WTC11 (cell line): ENCODE results near the gene PRR5L. TPM values are rescaled to one million over a fixed set of nuclear protein-coding genes. Genes with fewer than 3 reads are reported as not detected.

Source experiments
- ATAC-seq: fragments of 200-7000 bp; cut with Tn5 transposase; 2 replicates; pipeline ENCODE4 v1.10.0; 2021; ENCODE audit warnings: mild to moderate bottlenecking, moderate library complexity
- CTCF ChIA-PET: fragments of 300-600 bp; sonication (Branson Sonifier 250); formaldehyde crosslinking; loops from one replicate; lab custom pipeline; 2021; ENCODE audit warnings: antibody characterized with exemption; lab: Charles Lee
- POLR2A ChIA-PET: fragments of 350-600 bp; sonication (Branson Sonifier 250); formaldehyde crosslinking; loops from one replicate; lab custom pipeline; 2021; ENCODE audit warnings: antibody characterized with exemption; lab: Charles Lee
- DNase-seq: peaks from one replicate; pipeline ENCODE4 v3.0.0; 2021; ENCODE audit warnings: low spot score
- H3K27ac Mint-ChIP-seq: 2 replicates; pipeline ENCODE4 v1.8.0; 2021; ENCODE audit warnings: mixed read lengths
- H3K27me3 Mint-ChIP-seq: 2 replicates; pipeline ENCODE4 v1.8.0; 2021; ENCODE audit warnings: low read depth, mild to moderate bottlenecking, moderate library complexity, mixed read lengths
- H3K36me3 Mint-ChIP-seq: 2 replicates; pipeline ENCODE4 v1.8.0; 2021; ENCODE audit warnings: mixed read lengths
- H3K4me1 Mint-ChIP-seq: 2 replicates; pipeline ENCODE4 v1.8.0; 2022; ENCODE audit warnings: mixed read lengths
- H3K4me3 Mint-ChIP-seq: 2 replicates; pipeline ENCODE4 v1.8.0; 2021; ENCODE audit warnings: mild to moderate bottlenecking, moderate library complexity, mixed read lengths
- H3K9me3 Mint-ChIP-seq: 2 replicates; pipeline ENCODE4 v1.8.0; 2021; ENCODE audit warnings: mixed read lengths
- E2F5 ChIP-seq: sonication (generic); formaldehyde crosslinking; IDR thresholded peaks from 2 replicates; pipeline ENCODE4 v1.8.1; 2022; ENCODE audit warnings: mild to moderate bottlenecking, moderate library complexity, missing genetic modification reagents
- ESRRA ChIP-seq: sonication (generic); formaldehyde crosslinking; IDR thresholded peaks from 2 replicates; pipeline ENCODE4 v1.8.1; 2022; ENCODE audit warnings: mild to moderate bottlenecking, missing genetic modification reagents, borderline replicate concordance
- NR2C2 ChIP-seq: sonication (generic); formaldehyde crosslinking; IDR thresholded peaks from 2 replicates; pipeline ENCODE4 v1.8.0; 2022; ENCODE audit warnings: mild to moderate bottlenecking, missing genetic modification reagents
- PRDM15 ChIP-seq: sonication (generic); formaldehyde crosslinking; IDR thresholded peaks from 2 replicates; pipeline ENCODE4 v1.8.0; 2022; ENCODE audit warnings: missing genetic modification reagents
- TCF7 ChIP-seq: sonication (generic); formaldehyde crosslinking; IDR thresholded peaks from 2 replicates; pipeline ENCODE4 v1.8.0; 2022; ENCODE audit warnings: mild to moderate bottlenecking, low read depth, missing genetic modification reagents, moderate library complexity
- USF2 ChIP-seq: sonication (generic); formaldehyde crosslinking; IDR thresholded peaks from 2 replicates; pipeline ENCODE4 v1.8.1; 2023; ENCODE audit warnings: mild to moderate bottlenecking, missing genetic modification reagents, moderate library complexity
- ZNF416 ChIP-seq: fragments of 250-450 bp; sonication (Bioruptor Pico); IDR thresholded peaks from 2 replicates; pipeline ENCODE4 v1.9.0; 2021; ENCODE audit warnings: mild to moderate bottlenecking, inconsistent platforms
- ZNF512 ChIP-seq: sonication (generic); formaldehyde crosslinking; IDR thresholded peaks from 2 replicates; pipeline ENCODE4 v1.8.1; 2022; ENCODE audit warnings: missing genetic modification reagents, borderline replicate concordance
- total RNA-seq: library from RNA; stranded (reverse); gene quantifications from 3 replicates; pipeline ENCODE4 v1.2.3, GENCODE V29; 2021
- TF ChIP-seq, protein P1 (sequence below): fragments of 250-450 bp; sonication (Bioruptor Pico); IDR thresholded peaks from 2 replicates; pipeline ENCODE4 v1.9.0; 2021; ENCODE audit warnings: mild to moderate bottlenecking, borderline replicate concordance
- TF ChIP-seq, protein P2 (sequence below): sonication (generic); formaldehyde crosslinking; IDR thresholded peaks from 2 replicates; pipeline ENCODE4 v1.8.1; 2023; ENCODE audit warnings: mild to moderate bottlenecking, missing genetic modification reagents, borderline replicate concordance

The PRR5L gene
- total RNA-seq, 1 experiment from 2014 or later: 3.9 TPM

DNA sequence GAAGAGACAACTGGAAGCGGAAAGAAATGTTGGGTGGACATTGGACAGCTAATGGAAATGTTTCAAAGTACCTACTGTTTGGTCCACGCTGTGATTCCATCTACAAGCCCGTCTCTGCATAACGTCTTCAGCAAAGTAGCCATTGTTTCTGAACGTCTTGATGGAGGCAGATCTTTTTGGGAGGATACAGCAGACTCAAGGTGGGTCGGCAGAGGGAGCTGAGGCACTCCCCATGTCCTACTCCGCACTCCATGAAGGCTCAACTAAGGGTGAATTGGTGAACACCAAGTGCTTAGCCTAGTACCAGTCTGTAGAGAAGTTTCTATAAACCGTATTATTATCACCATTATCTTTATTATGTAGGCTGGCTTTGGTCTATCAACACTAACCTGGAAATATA, 45.8 kb downstream of the PRR5L start:
- DNase-seq (no peak), ATAC-seq (no peak)
- no peaks in the 10 kb centered on the region for H3K36me3 Mint-ChIP-seq
- H3K4me1 Mint-ChIP-seq: no peaks in the 10 kb centered on the region
- H3K9me3 Mint-ChIP-seq: no peaks in the 10 kb centered on the region
- CTCF ChIA-PET: no interaction called here
- no peak overlapping the region for H3K4me3 Mint-ChIP-seq
- no peak overlapping the region for H3K27ac Mint-ChIP-seq
- POLR2A ChIA-PET: interaction anchor here (1.5 kb wide), 1 partner anchor 35 kb away, joined by 3 read pairs; no protein-coding TSS in a partner anchor
- TF ChIP-seq ESRRA (CRISPR knock-in tag) (no peak), PRDM15 (no peak), E2F5 (no peak), NR2C2 (CRISPR knock-in tag) (no peak), TCF7 (no peak), ZNF512 (CRISPR knock-in tag) (no peak), USF2 (no peak), ZNF416 (CRISPR knock-in tag) (no peak)
- TF ChIP-seq, protein P1, sequence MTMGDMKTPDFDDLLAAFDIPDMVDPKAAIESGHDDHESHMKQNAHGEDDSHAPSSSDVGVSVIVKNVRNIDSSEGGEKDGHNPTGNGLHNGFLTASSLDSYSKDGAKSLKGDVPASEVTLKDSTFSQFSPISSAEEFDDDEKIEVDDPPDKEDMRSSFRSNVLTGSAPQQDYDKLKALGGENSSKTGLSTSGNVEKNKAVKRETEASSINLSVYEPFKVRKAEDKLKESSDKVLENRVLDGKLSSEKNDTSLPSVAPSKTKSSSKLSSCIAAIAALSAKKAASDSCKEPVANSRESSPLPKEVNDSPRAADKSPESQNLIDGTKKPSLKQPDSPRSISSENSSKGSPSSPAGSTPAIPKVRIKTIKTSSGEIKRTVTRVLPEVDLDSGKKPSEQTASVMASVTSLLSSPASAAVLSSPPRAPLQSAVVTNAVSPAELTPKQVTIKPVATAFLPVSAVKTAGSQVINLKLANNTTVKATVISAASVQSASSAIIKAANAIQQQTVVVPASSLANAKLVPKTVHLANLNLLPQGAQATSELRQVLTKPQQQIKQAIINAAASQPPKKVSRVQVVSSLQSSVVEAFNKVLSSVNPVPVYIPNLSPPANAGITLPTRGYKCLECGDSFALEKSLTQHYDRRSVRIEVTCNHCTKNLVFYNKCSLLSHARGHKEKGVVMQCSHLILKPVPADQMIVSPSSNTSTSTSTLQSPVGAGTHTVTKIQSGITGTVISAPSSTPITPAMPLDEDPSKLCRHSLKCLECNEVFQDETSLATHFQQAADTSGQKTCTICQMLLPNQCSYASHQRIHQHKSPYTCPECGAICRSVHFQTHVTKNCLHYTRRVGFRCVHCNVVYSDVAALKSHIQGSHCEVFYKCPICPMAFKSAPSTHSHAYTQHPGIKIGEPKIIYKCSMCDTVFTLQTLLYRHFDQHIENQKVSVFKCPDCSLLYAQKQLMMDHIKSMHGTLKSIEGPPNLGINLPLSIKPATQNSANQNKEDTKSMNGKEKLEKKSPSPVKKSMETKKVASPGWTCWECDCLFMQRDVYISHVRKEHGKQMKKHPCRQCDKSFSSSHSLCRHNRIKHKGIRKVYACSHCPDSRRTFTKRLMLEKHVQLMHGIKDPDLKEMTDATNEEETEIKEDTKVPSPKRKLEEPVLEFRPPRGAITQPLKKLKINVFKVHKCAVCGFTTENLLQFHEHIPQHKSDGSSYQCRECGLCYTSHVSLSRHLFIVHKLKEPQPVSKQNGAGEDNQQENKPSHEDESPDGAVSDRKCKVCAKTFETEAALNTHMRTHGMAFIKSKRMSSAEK (CRISPR knock-in tag): no peak
- TF ChIP-seq, protein P2, sequence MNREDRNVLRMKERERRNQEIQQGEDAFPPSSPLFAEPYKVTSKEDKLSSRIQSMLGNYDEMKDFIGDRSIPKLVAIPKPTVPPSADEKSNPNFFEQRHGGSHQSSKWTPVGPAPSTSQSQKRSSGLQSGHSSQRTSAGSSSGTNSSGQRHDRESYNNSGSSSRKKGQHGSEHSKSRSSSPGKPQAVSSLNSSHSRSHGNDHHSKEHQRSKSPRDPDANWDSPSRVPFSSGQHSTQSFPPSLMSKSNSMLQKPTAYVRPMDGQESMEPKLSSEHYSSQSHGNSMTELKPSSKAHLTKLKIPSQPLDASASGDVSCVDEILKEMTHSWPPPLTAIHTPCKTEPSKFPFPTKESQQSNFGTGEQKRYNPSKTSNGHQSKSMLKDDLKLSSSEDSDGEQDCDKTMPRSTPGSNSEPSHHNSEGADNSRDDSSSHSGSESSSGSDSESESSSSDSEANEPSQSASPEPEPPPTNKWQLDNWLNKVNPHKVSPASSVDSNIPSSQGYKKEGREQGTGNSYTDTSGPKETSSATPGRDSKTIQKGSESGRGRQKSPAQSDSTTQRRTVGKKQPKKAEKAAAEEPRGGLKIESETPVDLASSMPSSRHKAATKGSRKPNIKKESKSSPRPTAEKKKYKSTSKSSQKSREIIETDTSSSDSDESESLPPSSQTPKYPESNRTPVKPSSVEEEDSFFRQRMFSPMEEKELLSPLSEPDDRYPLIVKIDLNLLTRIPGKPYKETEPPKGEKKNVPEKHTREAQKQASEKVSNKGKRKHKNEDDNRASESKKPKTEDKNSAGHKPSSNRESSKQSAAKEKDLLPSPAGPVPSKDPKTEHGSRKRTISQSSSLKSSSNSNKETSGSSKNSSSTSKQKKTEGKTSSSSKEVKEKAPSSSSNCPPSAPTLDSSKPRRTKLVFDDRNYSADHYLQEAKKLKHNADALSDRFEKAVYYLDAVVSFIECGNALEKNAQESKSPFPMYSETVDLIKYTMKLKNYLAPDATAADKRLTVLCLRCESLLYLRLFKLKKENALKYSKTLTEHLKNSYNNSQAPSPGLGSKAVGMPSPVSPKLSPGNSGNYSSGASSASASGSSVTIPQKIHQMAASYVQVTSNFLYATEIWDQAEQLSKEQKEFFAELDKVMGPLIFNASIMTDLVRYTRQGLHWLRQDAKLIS (CRISPR knock-in tag): no peak
- peaks cover 25% of the 10 kb centered on the region for H3K27me3 Mint-ChIP-seq
